Fibroblast of the conjunctiva (primary cell): ENCODE measurements around the gene KRTAP10-9.
"Not testable (repeated sequence)": the region's sequence is repeated elsewhere in the genome, so short reads cannot be mapped to it uniquely, and the experiment has no call there.

Experiments used
- DNase-seq: peaks from one replicate; pipeline ENCODE4 v3.0.0-alpha.2; 2010; ENCODE audit warnings: low read depth

KRTAP10-9 gene

DNA sequence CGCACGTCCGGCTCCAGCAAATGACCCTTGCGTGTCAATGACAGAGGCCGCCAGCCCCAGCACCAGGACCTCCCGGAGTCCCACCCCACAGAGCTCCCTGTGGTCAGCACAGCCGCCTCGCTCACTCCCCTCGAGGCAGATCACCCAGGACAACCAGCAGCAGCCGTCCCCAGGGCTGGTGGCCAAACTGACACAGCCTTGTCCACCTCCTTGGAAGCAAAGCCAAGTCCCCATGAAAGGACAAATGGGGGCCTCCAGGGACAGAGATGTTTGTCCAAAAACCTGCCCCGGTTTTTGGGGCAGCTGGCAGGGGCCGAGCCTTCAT, 12.4 kb downstream of the KRTAP10-9 start:
- DNase-seq: no peak

DNA sequence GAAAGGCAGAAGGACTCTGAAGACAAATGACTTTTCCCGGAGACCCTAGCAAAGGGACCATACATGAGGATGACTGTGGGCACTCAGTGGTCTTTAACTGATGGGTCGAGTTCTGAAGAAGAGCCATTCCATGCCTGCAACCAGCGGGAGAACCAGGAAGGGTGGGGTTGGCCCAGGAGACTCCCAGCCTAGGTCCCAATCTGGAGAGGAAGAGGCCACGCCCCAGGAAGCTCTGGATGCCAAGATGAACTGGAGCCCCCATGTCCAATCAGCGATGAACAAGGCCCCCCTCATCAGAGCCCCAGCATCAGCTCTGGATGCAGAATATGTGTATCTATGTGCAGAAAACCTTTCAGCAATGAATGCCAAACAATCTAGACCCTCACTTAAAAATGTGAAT, 13.9 kb downstream of the KRTAP10-9 start:
- DNase-seq: no peak

DNA sequence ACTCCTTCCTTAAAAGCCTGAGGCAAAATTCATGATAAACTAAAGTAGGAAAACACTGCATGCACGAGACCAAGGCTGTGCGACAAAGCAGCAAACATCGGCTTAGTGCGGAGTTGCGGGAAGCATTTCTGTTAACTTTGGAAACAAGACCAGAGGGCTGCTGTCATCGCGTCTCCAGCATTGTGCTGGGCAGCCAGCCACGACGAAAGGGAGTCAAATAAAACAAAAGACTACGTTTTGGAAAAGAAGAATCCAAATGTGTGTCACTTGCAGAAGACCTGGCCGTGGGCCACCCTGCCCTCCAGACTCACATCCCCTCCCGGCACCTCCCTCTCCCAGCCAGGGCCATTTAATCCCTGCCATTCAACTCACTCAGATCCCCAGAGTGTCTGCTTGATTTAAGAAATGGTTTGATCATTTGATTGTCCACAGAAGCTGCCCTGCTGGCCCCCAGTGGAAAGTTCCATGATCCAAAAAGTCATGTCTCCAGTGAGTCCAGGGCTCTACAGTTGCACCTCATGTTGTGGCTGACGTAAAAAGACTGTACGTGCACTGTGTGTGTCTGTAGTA, 16.9 kb downstream of the KRTAP10-9 start:
- no peak for DNase-seq

DNA sequence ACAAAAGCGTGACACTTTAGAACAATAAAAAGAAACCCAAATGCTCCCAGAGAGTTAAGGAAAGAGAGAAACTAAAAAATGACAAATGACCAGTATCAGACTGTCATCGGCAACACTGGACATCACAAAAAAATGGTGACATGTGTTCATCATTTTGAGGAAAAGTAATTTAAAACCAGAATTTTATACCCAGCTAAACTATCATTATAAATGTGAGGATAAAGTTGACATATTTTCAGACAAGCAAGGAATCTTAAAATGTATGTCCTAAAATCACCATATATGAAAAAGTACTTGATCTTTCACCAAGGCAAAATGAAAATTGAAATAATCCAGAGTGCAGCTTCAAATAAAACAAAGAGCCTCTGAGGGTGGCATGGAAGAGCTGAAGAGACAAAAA, 18.0 kb downstream of the KRTAP10-9 start:
- no peak for DNase-seq

DNA sequence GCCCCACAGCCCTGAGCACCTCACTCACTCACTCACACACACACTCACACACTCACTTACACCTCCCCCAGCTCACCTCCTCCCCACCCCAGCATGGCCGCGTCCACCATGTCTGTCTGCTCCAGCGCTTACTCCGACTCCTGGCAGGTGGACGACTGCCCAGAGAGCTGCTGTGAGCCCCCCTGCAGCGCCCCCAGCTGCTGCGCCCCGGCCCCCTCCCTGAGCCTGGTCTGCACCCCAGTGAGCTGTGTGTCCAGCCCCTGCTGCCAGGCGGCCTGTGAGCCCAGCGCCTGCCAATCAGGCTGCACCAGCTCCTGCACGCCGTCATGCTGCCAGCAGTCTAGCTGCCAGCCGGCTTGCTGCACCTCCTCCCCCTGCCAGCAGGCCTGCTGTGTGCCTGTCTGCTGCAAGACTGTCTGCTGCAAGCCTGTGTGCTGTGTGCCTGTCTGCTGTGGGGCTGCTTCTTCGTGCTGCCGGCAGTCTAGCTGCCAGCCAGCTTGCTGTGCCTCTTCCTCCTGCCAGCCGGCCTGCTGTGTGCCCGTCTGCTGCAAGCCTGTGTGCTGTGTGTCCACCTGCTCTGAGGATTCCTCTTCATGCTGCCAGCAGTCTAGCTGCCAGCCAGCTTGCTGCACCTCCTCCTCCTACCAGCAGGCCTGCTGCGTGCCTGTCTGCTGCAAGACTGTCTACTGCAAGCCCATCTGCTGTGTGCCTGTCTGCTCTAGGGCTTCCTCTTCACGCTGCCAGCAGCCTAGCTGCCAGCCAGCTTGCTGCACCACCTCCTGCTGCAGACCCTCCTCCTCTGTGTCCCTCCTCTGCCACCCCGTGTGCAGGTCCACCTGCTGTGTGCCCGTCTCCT, 19.7 kb downstream of the KRTAP10-9 start, which contains the start of gene KRTAP10-11:
KRTAP10-11 (plus strand) TSS at position 49 of the 856 bp plus-strand sequence; CDS start at position 94, 45 bp downstream.
- not testable (repeated sequence) for DNase-seq

DNA sequence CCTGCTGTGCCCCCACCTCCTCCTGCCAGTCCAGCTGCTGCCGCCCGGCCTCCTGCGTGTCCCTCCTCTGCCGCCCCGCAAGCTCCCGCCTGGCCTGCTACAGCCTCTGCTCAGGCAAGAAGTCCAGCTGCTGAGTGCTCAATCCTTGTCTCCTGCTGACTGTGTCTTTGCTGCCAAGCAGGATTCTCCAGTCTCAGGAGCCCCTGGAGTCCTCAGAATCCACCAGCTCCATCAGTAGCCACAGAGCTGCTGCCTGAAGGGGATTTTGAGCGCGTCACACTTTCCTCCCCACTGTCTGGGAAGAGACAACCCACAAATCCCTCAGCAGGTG, 20.3 kb downstream of the KRTAP10-9 start:
- no peak for DNase-seq

DNA sequence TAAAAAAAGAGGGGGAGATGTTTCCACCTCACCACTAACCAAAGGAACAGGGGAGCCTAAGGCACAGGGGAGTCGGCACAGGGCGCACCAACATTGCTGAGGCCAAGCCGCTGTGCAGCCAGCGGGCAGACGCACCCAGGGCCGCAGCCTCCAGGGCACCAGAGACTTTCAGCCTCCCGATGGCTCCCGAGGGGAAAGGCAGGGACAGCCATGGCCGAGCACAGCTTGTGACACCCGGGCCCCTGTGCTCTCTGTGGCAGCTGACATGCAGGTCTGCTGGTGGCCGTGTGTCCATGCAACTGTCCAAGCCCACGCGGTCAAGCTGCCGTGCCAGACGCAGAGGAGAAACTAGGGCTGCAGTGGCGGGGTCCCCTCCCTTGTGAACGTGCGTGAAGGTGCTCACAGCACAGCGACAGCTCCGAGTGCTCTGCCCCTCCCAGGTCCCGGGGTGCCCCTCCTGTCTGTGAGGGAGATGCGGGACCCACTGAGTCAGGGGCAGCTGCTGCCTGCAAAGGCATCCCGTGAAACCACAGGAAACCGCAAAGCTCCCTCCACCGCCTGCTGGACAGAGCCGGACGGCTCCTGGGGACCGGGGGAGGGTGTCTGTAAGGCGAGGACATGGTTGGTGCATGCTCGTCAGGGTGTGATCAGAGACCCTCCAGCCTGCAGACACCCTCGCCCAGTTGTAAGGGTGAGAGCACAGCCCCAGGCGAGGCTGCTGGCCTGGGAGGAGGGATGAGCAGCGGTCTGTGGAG, 21.8 kb downstream of the KRTAP10-9 start:
- no peak for DNase-seq

DNA sequence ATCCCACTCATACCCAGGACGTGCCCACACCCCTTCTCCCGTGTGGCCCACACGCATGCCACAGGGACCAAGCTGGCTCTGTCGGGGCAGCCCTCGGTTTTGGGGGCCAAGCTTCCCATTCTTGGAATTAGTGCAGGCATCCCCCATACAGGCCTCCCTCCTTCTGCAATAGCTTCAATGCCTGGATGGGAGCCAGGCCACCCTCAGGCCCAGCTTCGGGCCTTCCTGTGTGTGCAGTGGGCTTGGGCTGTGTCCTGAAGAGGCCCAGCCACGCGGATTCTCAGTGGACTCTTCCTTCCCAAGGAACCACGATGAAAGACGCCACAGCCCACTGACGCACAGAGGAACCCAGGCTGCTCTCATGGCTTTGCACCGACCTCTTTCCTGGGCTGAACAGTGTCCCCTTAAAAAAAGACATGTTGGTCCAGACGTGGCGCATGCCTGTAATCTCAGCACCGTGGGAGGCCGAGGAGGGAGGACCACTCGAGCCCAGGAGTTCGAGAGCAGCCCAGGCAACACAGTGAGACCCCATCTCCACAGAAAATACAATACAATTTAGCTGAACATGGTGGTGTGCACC, 22.7 kb downstream of the KRTAP10-9 start:
- DNase-seq: no peak

DNA sequence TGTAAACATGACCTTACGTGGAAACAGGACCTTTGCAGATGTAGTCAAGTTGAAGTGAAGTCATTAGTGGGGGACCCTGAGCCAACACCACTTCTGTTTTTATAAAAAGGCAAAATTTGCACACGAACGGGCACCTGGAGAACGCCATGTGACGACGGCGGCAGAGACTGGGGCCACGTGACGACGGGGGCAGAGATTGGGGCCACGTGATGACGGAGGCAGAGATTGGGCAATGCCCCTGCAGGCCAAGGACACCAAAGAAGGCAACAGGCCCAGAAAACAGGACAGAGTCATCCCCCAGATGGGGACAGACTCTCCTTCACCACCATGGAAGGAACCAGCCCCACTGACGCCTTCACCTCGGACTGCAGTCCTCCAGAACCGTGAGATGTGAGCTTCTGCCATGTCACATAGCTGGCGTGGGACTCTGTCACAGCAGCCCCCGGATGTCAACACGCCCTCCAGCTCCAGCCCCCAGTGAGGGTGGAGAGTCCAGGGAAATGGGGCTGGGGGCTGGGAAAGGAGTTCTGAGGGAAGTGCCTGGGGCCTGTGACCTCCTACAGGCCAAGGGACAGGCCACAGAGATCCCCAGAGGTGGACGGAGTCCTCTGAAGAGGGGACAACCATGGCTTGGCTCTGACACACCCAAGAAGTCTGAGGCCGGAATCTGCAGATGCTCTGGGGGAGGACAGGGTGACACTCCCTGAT, 23.5 kb downstream of the KRTAP10-9 start:
- no peak for DNase-seq

DNA sequence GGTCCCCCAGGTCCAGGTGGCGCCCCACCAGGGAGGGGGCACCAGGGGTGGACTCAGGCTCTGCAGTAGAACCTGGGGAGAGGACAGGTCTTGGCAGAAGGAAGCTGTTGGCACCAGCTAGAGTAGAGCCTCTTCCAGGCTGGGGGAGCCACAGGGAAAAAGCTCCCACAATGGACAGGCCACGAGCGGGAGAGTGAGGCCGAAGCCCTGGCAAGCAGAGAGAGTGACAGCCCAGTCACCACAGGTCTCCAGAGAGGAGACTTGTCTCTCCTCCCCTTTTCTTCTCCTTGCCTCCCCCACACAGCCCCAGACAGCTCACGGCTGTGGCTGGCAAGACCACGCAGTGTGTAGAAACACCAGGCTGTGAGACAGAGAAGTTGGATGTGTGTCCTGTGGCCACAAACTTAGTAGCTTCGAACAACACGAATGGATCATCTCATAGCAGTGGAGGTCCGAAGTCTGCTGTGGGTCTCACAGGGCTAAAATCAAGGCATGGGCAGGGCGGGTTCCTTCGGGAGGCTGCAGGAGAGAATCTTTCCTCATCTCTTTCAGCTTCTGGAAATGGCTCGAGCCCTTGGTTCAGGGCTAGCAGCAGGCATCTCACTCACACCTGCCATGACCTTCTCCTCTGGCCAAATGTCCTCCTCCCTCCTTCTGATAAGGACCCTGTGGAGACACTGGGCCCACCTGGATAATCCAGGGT, 24.2 kb downstream of the KRTAP10-9 start:
- DNase-seq: no peak

DNA sequence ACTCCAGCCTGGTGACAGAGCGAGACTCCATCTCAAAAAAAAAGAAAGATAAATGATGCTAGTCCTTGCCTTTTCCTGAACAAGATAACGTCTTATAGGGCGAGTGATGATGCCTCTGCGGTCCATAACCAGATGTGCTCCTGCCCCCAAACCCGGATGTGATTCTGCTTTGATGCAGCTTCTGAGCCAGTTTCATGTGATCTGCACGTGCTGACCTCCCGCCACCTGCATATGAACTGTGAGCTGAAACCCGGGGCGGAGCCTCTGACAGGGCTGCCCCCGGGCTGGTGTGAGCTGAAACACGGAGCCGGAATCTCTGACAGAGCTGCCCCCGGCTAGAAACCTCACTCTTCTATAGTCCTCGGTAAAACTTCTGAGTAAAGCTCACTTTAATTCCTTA, 26.2 kb downstream of the KRTAP10-9 start:
- DNase-seq: no peak

DNA sequence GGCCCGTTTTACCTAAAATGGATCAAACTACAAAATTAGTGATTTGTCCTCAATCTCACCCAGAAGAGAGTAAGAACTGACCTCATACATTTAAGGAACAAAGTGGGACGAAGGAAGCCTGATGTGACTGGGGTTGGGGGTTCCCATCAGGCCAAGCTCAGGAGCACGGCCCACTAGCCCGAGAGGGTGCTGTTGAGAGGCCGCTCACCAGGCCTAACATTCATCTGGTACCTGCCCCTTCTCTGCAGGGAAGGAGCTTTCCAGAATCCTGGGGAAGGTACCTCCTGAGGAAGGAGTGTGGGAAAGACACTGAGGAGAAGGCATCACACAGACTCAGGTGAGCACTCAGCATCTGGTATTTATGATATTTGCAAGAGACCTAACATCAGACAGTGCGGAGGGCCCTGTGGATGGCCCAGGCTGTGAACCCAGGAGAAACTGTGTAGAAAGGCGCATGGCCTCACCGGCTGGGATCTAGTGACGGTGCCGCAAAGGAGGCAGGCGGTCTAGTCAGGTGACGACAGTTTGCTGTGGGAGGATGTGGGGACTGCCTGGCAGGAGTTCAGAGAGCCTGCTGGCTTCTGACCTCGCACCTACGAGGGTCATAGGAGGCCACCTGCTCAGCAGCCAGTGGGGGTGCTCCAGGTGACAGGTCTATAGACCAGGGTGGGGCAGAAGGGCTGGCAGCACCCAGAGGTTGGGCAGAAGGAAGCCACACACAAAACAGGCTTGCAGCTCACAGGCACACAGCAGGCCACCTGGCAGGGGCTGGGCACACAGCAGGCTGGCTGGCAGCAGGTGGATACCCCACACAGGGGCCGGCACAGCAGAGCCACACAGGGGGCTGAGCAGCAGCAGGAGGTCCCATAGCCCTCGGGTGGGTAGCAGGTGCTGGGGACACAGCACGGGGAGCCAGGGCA, 27.0 kb downstream of the KRTAP10-9 start:
- no peak for DNase-seq

DNA sequence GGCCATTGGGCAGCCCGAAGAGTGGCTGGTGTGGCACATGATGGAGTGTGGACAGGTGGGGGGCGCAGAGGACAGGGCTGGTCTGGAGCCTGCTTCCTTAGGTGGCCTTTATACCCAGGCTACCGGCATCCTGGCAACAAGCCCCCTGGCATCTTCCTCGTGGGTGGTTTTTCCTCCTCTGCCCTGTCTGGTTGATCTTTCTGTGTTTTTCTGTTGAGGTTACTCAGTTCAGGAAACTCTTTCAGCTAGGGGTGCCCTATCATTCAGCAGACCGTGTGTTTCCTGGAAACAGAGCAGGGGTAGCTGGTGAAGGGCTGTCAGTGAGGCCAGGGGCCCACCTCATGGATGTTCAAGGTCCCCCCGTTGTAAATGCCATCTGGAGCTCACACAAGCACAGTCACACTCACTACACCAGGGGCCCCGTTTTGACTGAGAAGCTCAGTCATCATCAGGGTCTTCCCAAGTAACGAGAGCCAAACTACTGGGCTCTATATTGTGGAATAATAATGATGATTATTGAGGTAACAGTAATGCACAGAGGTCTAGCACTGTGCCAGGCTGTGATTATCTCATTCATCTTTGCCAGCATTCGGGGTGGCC, 27.8 kb downstream of the KRTAP10-9 start, which contains the start of gene KRTAP12-4:
KRTAP12-4 (minus strand) TSS at position 84 of the 600 bp plus-strand sequence; CDS start at position 39, 45 bp downstream.
- no peak for DNase-seq

DNA sequence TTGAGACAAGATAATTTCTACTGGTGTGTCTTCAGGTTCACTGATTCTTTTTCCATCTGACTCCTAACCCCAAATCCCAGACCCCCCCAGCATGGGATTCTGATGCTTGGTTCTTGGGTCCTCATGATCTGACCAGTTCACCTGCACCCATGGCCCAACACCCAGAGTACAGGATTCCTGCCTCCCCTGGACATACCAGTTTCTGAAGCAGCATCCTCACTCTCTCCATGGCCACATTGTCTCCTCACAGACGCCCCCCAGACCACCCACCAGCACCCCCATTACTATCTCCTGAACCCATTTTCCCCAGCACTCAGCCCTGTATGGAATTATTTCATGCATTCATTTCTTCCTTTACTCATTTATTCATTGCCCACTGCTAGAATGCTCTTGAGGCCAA, 30.0 kb downstream of the KRTAP10-9 start:
- DNase-seq: no peak

DNA sequence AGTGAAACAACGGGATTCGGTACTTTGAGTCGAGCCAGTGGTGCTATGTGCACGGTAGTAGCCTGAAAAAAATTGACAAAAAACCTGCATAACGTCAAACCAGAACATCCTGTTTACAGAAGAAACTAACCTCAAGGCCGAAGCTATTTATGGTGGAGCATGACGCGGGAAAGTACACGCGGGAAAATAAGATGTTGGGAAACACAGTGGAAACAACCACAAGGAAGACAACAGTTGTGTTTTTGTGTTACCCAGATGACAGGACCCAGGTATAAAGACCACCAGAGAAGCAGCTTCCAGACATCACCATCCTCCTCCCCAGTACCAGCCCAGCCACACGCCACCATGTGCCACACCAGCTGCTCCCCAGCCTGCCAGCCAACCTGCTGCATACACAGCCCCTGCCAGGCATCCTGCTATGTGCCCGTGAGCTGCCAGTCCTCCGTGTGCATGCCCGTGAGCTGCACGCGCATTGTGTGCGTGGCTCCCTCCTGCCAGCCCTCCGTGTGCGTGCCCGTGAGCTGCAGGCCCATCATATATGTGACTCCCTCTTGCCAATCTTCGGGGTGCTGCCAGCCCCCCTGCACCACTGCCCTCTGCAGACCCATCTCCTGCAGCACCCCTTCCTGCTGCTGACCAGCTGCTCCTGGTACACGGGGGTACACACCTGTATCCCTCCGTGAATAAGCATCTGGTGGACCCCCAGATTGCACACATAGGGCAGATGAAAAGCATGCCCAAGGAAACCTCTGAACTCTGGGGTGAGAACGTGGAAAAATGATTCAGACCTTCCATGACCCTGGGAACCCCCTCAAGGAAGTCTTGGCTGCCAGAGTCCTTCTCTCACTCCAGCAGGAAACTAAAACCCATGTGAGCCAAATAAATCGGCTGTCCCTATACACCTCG, 31.0 kb downstream of the KRTAP10-9 start, which contains the start of gene KRTAP12-3:
KRTAP12-3 (plus strand) TSS at position 298 of the 906 bp plus-strand sequence; CDS start at position 346, 48 bp downstream.
- DNase-seq: no peak

DNA sequence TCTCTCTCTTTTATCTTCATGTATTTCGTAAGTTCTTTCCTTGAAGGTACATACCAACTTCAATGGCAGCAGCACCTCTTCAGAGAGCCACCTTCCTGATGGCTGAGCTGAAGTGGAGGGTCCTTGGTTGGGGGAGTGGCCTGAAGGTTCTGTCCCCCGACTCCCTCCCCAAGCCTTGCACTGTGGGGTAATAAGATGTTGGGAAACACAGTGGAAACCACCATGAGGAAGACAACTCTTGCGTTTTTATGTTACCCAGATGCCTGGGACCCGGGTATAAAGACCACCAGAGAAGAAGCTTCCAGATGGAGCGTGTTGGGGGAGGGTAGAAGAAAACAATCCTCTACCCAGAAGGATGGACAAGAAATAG, 31.6 kb downstream of the KRTAP10-9 start:
- DNase-seq: no peak

DNA sequence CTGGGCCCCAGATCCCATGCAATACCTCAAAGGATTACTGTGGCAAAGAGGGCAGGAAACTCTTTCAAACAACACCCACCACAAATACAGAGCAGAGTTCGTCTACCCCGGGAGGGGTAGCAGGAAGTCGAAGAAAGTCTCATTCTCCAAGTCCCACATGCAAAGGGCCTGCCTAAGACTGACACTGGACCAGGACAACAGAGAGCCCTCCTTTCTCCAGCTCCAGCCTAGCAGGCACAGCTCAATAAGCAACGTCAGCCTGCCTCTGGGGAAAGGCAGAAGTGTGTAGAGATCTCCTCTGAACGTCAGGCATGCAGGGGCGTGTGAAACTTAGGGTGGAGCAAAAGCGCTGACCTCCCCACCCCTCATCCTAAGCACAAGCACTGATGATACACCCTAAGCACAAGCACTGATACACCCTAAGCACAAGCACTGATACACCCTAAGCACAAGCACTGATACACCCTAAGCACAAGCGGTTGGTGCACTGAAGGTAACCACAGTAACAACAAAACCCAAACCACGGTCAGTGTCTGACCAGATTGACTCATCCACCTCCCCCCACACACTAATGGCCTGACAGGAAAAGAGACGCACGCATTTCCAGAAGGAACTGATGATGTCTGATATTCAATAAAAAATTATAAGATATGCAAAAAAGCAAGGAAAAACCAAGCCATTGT, 32.2 kb downstream of the KRTAP10-9 start:
- DNase-seq: no peak

DNA sequence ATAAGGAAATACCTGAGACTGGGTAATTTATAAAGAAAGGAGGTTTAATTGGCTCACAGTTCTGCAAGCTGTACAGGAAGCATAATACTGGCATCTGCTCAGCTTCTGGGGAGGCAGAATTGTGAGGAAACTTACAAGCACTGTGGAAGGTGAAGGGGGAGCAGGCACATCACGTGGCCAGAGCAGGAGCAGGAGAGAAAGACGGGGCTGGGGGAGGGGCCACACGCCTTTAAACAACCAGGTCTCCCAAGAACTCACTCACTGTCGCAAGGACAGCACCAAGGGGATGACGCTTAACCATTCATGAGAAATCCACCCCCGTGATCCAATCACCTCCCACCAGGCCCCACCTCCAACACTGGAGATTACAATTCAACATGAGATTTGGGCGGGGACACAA, 34.7 kb downstream of the KRTAP10-9 start:
- DNase-seq: not testable (repeated sequence)
